DMS153 treated with DMSO at 0.1 percent for 48 hours (cell line): ENCODE data around the gene TRIM22.
"Not testable (repeated sequence)": the region's sequence is repeated elsewhere in the genome, so short reads cannot be mapped to it uniquely, and the experiment has no call there.

Experiments
- DNase-seq: peaks from one replicate; lab custom pipeline; 2025; ENCODE audit not compliant: unreplicated experiment; lab: John Stamatoyannopoulos, UW

Gene TRIM22, protein sequence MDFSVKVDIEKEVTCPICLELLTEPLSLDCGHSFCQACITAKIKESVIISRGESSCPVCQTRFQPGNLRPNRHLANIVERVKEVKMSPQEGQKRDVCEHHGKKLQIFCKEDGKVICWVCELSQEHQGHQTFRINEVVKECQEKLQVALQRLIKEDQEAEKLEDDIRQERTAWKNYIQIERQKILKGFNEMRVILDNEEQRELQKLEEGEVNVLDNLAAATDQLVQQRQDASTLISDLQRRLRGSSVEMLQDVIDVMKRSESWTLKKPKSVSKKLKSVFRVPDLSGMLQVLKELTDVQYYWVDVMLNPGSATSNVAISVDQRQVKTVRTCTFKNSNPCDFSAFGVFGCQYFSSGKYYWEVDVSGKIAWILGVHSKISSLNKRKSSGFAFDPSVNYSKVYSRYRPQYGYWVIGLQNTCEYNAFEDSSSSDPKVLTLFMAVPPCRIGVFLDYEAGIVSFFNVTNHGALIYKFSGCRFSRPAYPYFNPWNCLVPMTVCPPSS

DNA sequence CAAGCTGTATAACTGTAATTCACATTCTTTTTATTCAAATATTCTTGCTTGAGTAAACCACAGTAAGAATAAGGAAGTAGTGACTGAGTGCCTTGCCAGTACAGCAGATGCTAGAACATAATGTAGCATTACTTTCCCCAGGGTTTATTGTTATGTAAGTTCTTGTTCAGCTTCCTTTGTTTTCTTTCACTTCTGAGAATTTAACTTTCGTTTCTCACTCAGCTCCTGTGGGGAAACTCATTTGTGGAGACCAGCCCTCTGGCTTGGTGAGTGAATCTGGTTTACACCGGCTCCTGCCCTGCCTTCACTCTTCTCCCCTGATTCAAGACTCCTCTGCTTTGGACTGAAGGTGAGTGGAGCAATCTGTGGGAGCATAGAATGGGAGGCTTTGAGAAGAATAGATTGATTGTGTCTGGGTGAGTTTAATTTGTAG, at the start of gene TRIM22:
TRIM22 (plus strand) TSS at position 240 of the 433 bp plus-strand sequence. CDS start 6,443 bp downstream, outside the sequence.
- no peak for DNase-seq

DNA sequence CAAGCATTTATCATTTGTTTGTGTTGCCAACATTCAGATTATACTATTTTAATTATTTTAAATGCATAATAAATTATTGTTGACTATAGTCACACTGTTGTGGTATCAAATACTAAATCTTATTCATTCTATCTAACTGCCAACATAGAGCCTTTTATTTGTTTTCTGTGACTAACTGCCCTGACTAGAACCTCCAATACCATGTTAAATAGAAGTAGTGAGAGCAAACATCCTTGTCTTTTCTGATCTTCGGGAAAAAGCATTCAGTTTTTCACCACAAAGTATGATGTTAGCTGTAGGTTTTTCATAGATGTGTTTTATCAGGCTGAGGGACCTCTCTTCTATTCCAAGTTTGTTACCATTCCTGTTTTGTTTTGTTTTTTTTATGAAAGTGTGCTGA, 49.6 kb upstream of the TRIM22 start:
- DNase-seq, result no peak

DNA sequence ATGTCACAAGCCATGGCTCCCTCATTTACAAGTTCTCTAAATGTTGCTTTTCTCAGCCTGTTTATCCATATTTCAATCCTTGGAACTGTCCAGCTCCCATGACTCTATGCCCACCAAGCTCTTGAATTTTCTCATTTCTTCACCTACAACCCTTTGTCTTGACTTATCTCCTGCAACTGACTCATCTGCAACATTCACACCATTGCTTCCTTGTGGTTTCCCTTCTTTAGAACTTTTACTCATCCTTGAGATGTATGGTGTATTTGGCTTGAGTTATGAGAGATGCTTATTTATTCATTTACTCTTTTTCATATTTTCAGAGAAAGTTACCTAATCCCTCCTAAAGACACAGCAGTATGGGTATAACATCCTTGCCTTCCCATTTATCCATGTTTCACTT, 46.0 kb upstream of the TRIM22 start:
- DNase-seq, result no peak

DNA sequence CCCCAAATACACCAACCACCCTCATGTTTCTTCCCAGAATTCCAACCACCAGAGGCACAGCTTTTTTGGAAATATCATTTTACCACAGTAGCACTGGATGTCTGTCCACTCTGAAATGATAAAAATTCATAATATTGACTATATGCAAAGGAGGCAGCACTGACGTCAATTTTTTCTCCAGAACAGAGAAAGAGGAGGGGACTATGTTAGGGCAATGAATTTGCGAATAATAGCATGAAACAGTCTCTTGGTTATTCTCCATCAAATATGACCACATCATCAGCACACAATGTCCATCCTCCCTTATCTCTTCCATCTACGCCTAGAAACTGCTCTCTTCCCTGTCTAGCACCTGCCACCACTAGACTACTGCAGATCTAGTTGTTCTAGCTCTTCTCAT, 43.5 kb upstream of the TRIM22 start:
- no peak for DNase-seq

DNA sequence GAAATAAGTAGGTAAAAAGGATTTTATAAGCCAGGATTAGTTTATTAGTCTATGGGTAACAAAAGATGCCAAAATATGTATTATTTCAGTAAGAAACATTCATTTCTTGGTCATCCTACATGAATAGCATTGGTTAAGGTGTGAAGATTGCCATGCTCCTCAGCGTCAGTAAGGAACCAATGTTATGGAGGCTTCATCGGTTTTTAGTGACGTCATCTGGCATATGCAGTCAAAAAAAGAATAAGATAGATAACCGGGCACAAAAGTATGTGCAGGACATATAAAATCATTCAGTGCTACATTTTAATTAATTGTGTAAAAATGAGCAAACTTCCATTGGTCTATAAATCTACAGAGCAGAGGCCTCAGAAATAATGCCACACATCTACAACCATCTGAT, 34.1 kb upstream of the TRIM22 start:
- no peak for DNase-seq

DNA sequence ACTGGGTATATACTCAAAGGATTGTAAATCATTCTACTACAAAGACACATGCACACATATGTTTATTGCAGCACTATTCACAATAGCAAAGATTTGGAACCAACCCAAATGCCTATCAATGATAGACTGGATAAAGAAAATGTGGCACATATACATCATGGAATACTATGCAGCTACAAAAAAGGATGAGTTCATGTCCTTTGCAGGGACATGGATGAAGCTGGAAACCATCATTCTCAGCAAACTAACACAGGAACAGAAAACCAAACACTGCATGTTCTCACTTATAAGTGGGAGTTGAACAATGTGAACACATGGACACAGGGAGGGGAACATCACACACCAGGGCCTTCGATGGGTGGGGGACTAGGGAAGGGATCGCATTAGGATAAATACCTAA, 32.6 kb upstream of the TRIM22 start:
- DNase-seq, result not testable (repeated sequence)

DNA sequence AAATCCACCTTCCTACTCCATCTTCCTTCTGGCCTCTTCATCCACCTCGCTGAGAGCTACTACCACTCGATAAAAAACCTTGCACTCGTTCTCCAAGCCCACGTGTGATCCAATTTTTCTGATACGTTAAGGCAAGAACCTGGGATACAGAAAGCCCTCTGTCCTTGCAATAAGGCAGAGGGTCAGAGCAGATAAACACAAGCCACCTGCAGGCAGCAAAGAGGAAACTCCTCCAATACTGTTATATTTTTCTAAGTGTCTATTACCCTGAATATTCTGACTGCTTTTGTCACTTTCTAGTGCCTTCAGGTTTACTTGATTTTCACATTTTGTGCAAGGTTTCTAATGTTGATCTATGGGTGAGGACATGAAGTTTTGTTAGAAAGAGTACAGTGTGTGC, 31.3 kb upstream of the TRIM22 start:
- DNase-seq, result no peak

DNA sequence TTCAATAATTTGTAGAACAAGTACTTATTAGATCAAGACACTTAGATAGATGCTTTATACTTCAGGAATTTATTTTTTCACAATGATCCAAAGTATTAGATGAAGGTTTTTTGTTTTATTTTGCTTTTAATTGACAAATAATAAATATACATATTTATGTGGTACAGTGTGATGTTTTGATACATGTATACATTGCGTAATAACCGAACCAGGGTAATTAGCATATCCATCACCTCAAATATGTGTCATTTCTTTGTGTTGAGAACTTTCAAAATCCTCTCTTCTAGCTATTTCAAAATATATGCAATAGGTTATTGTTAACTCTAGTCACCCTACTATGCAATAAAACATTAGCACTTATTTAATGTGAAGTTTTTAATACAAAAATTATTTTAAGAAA, 26.1 kb upstream of the TRIM22 start:
- DNase-seq, result no peak

DNA sequence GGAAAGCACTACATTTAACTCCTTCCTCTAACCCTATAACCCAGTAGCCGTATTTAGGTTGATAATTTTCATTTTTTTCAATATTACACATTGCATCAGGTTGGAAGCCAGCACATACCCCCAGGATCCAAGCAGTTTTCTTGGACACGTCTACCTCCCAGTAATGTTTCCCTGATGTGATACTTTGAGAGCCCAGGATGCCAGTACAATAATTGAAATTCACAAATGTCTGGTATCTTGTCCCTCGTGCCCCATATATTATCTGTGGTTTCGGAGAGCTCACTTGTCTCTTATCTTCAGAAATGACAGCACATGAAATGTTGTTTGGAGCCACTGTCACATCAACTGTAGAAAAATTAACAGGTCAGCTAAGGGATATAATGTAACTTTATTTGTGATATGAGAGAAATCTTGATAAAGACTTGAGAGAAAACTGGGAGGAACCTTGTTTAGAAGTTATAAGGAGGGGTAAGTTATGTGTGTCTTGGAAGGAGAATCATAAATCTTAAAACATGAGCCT, 24.5 kb upstream of the TRIM22 start:
- DNase-seq, result no peak

DNA sequence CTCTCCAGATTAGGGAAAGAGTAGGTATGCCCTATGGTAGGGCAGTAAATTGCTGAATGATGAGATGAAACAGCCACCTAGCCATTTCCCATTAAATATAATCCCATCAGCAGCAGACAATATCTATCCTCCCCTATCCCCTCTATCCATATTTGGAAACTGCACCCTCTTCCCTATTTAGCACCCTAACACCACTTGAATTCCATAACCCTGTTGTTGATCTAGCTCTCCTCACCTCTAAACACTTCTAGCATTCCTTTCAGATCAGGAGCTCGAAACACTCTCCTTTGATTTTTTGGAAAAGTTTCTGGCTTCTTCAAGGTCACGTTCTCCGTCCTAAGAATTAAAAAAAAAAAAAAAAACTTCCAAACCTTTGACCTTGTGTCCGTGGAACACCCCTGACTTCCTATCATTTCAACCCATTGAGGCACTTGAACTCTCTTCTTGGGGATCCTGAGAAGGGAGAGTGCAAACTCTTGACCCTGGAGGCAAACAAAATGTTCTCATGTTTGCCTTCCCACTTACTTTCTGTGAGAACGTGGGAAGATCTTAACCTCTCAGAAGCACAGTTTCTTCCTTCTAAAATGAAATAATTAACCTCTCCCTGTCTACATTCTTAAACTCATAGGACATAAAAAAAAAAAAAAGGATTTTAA, 23.7 kb upstream of the TRIM22 start:
- no peak for DNase-seq

DNA sequence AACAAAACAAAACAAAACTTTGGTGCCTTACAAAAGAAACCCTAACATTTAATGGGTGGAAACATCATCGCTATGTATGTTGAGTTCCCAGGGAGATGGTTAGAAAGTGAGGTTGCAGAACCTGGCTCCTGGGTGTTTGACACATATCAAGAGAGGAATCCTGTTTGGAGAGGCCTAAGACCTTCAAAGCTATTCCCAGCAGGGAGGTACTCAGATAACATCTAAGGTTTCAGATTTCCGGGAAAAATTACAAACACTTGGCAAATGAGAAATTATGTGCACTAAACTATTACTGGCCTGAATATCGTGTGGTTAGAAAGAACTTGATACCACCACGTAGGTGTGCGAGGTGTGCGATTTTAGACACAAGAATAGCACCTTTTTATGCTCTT, 23.2 kb upstream of the TRIM22 start:
- DNase-seq, result no peak

DNA sequence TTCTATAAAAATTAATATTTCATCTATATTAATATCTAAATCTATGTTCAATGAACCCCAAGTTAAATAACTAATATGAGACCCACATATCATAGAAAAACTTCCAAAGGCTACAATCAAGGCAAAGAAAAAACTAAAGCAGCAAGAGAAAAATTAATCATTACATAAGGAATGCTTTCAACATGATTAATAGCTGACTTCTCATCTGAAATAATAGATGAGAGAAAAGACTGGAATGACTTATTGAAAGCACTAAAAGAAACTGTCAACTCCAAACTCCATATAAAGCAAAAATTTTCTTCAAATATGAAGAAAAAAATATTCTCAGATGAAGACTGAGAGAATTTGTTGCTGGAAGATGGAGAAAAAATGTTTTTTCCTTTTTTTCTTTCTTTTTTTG, 17.8 kb upstream of the TRIM22 start:
- no peak for DNase-seq

DNA sequence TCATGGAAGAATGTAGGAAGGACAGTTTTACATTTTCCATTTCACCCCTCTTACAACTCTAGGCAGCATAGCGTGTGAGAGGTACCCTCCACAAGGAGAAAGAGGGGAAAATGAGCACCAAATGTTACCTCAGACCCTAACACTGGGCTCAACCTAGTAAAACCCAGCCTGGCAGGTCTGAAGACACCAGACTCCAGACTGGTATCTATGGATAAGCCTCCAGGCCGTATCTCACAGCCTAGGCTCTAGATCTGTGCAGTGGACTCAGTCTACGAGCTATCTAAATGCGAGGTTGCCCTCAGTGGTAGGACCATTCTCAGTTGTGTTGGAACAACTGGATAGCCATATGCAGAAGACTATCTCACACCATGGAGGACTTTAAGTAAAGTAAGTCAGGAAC, 15.2 kb upstream of the TRIM22 start:
- DNase-seq, result no peak

DNA sequence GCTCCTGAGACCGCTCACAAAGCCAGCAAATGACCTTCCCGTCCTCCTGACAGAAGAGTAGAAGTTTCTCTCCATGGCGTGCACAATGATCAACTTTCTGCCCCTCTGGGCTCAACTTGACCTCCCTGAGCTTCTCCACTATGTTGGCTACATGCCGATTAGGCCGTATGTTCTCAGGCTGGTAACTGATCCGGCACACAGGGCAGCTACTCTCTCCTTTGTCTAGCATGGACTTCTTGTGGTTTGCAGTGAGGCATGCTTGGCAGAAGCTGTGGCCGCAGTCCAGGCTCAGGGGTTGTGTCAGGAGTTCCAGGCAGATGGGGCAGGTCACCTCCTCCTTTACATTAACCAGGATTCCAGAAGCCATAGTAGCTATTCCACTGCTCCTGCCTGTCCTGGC, 9.8 kb upstream of the TRIM22 start:
- DNase-seq, result no peak

DNA sequence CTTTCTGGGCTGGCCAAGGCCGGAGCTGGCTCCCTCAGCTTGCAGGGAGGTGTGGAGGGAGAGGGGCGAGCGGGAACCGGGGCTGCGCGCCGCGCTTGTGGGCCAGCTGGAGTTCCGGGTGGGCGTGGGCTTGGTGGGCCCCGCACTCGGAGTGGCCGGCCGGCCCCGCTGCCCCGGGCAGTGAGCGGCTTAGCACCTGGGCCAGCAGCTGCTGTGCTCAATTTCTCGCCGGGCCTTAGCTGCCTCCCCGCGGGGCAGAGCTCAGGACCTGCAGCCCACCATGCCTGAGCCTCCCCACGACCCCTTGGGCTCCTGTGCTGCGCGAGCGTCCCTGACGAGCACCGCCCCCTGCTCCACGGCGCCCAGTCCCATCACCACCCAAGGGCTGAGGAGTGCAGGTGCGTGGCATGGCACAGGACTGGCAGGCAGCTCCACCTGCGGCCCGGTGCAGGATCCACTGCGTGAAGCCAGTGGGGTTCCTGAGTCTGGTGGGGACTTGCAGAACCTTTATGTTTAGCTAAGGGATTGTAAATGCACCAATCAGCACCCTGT, 6.6 kb upstream of the TRIM22 start:
- DNase-seq, result not testable (repeated sequence)

DNA sequence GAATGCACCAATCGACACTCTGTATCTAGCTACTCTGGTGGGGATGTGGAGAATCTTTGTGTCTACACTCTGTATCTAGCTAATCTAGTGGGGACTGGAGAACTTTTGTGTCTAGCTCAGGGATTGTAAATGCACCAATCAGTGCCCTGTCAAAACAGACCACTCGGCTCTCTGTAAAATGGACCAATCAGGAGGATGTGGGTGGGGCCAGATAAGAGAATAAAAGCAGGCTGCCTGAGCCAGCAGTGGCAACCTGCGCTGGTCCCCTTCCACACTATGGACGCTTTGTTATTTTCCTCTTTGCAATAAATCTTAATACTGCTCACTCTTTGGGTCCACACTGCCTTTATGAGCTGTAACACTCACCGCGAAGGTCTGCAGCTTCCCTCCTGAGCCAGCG, 6.0 kb upstream of the TRIM22 start:
- DNase-seq, result not testable (repeated sequence)

DNA sequence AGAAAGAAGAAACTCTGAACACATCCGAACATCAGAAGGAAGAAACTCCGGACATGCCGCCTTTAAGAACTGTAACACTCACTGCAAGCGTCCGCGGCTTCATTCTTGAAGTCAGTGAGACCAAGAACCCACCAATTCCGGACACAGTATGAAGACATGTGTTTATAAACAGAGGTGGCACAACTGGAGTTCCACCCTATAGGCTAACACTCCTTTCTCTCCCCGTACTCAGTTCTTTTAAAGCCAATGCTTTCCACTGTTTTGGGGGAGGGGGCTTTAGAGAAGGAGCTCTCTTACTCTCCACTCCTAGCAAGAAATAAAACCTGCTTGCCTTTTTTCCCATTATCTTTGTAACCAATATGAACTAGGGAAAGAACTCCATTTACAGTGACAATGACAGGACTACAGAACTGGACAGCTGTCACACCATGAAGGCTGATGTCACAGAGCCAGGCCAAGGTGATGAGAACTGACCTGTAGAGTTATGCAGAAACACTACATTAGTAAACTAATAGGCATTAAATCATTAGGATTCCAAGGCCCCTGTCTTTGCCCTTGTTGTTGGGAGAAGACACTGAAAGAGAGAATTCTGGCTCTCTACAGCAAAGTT, 5.4 kb upstream of the TRIM22 start:
- no peak for DNase-seq

DNA sequence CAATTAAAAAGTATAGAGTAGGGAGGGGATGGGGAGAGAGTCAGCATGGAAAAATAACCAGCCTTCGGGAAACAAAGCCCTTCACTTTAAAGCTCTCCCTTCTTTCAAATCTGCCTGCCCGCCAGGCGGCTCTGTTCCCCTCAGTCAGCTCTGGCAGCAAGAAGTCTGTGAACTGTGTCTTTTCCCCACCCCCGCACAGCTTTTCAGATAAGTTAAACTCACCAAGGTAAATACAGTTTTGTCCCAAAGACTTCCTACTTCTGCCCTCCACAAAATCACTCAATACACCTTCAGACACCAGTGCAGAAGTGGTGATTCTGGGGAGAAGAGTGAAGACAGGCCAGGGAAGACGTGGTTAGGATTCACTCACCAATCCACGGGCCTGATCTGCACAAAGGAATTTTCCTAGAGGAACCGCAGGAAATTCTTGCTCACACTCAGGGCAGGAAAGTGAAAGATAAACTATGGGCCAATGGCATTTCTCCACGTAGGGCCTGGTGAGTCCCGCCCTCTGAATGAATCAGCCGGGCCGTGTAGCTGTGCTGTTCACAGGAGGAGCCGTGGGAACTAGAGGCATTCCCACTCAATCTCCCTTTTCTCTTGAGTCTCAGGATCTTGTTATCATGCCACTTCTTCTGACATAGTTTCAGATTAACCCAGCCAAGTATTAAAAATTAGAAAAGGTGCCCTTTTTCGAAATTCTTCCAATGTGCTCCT, 4.8 kb upstream of the TRIM22 start, which contains the start of gene TRIM5:
TRIM5 (minus strand) TSS at position 429 of the 717 bp plus-strand sequence. CDS start 4,897 bp downstream, outside the sequence.
- DNase-seq, result no peak

DNA sequence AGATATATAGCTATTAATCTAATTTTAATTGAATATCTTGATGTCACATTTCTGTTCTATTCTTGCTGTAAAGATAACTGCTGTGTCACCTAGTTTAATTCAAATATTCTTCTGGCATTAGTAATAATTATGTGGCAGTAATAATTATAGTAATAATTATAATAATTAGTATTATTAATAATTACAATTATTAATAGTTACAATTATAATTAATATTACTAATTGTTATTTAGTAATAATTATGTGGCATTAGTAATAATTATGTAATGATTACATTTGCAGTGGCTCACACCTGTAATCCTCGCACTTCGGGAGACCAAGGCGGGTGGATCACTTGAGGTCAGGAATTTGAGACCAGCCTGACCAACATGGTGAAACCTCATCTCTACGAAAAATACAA, 3.2 kb upstream of the TRIM22 start:
- no peak for DNase-seq

DNA sequence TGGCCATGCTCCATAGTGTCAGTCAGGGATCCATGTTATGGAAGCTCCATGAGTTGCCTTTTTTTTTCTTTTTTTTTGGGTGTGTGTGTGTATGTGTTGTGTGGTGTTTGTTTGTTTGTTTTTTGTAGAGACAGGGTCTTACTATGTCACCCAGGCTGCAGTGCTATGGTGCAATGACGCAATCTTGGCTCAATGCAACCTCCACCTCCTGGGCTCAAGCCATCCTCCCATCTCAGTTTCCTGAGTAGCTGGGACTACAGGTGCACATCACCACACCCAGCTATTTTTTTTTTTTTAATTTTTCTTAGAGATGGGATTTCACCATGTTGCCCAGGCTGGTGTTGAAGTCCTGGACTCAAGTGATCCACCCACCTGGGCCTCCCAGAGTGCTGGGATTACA, 1.1 kb upstream of the TRIM22 start:
- no peak for DNase-seq

DNA sequence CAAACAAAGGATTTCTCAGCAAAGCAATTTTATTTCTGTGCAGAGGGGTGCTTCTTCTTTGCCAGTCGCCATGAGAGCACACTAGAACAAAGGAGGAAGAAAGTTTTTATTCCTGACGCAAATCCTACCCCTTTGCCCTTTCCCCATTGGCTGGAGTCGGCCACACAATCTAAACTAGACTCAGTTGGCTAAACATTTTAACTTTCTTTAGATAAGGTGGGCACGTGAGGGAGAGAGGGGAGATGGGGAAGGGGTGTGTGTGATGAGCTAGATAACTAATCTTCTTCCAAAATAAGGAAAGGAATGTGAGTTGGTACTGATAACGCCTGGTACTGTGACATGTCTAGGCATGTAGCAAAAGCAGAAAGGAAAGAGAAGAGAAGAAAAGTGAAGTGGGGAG, 626 bp downstream of the TRIM22 start:
- DNase-seq, result no peak
